ENCODE data around the gene ALAD.

DNA sequence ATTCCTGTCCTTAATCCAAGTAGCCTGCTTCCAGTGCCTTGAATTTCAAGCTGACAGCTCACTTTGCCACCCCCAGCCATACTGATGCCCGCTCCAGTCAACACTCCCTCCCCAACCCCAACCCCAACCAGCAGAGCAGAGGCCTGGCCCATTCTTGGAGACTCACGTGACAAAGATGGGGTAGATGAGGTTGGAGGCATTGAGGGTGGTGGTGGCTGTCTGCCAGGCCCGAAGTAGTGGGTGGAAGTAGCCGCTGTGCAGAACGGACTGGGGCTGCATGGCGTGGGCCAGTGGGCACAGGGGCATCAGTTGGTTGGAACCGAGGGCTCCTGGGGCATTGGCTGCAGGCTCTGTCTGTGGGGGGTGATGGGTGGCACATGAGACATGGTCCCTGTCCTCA, 7.8 kb downstream of the ALAD start:
- no peak for TF ChIP-seq POLR2A (IDR thresholded peaks at IDR 0.05; ENCODE audit: low read depth, low read length)
- no peak for TF ChIP-seq POLR2AphosphoS5 (IDR thresholded peaks at IDR 0.05; ENCODE audit: low read depth, low read length)
- no peak for TF ChIP-seq TAF1 (IDR thresholded peaks at IDR 0.05; ENCODE audit: borderline replicate concordance, low read depth, low read length)
